Fibroblast of skin of left quadriceps (primary cell): ENCODE measurements around the gene INS.
"Not testable (repeated sequence)": the region's sequence is repeated elsewhere in the genome, so short reads cannot be mapped to it uniquely, and the experiment has no call there.

Experiments used
- DNase-seq, 2 experiments: peaks; one replicate each; pipeline ENCODE4 v3.0.0-alpha.2; 2013; ENCODE audit warnings: low read depth in 2 of 2

Gene INS

GRCh38 chr11:2198621-2199365 is 37.8 kb upstream of the INS start:
- no peak for DNase-seq

GRCh38 chr11:2197771-2198520 is 36.9 kb upstream of the INS start:
- DNase-seq = no peak

- DNase-seq = peak; percentile 13 to 15
These were observed 36.2 kb upstream of the INS start for GRCh38 chr11:2196970-2197770.

GRCh38 chr11:2195756-2196088 is 34.7 kb upstream of the INS start:
- DNase-seq = no peak

- no peak for DNase-seq
These were observed 34.1 kb upstream of the INS start for GRCh38 chr11:2194877-2195755.

GRCh38 chr11:2193888-2194595 is 33.0 kb upstream of the INS start:
- DNase-seq = not testable (repeated sequence)

- no peak for DNase-seq
These were observed 32.3 kb upstream of the INS start for GRCh38 chr11:2193099-2193887.

- DNase-seq = no peak
These were observed 31.4 kb upstream of the INS start for GRCh38 chr11:2192435-2192834.

GRCh38 chr11:2191883-2192282 is 30.9 kb upstream of the INS start:
- no peak for DNase-seq

- no peak for DNase-seq
These were observed 29.9 kb upstream of the INS start for GRCh38 chr11:2190657-2191471.

GRCh38 chr11:2189938-2190656 is 29.1 kb upstream of the INS start:
- DNase-seq = no peak

- DNase-seq = no peak
These were observed 27.7 kb upstream of the INS start for GRCh38 chr11:2188745-2189144.

- no peak for DNase-seq
These were observed 26.3 kb upstream of the INS start for GRCh38 chr11:2187280-2187707.

GRCh38 chr11:2186669-2187279 is 25.8 kb upstream of the INS start:
- DNase-seq = no peak

GRCh38 chr11:2185324-2186085 is 24.5 kb upstream of the INS start:
- DNase-seq = no peak

- DNase-seq = no peak
These were observed 21.9 kb upstream of the INS start for GRCh38 chr11:2182692-2183474.

GRCh38 chr11:2182075-2182474 is 21.1 kb upstream of the INS start:
- no peak for DNase-seq
